Right atrium auricular region (tissue), 2 donors: Measurements from ENCODE around the gene SLC7A6OS. TPM values are rescaled to one million over a fixed set of nuclear protein-coding genes. Genes with fewer than 3 reads are reported as not detected.

Experiments
- DNase-seq: peaks from one replicate; pipeline ENCODE4 v3.0.0-alpha.2; 2019; ENCODE audit warnings: low spot score
- H3K27ac ChIP-seq, 2 donors: fragments of 200-600 bp; sonication (generic); 1 replicate in 1 of 2; 2 replicates in 1 of 2; pipeline ENCODE4 v1.5.1; 2016 to 2019
- H3K27me3 ChIP-seq, 2 donors: fragments of 200-600 bp; sonication (generic); one replicate each; pipeline versions ENCODE4 v1.5.1 to v1.6.0; 2017 to 2019
- H3K36me3 ChIP-seq: fragments of 200-600 bp; sonication (generic); one replicate; pipeline ENCODE4 v1.5.1; 2016
- H3K4me1 ChIP-seq, 2 donors: fragments of 200-600 bp; sonication (generic); one replicate each; pipeline versions ENCODE4 v1.5.1 to v1.6.0; 2017 to 2019
- H3K4me3 ChIP-seq, 2 donors: fragments of 200-600 bp; sonication (generic); 1 replicate in 1 of 2; 2 replicates in 1 of 2; pipeline ENCODE4 v1.5.1; 2017 to 2019; ENCODE audit warnings: mild to moderate bottlenecking in 1 of 2, moderate library complexity in 1 of 2
- H3K9me3 ChIP-seq, 2 donors: fragments of 200-600 bp; sonication (generic); one replicate each; pipeline ENCODE4 v1.5.1; 2019
- CTCF ChIP-seq, 2 donors: fragments of 200-600 bp; sonication (generic); IDR thresholded peaks; one replicate each; pipeline ENCODE4 v1.5.1; 2019; ENCODE audit warnings: antibody characterized with exemption in 2 of 2
- total RNA-seq, 2 donors: library from RNA; depleted of rRNA; stranded (reverse); fragments of >200 nt; gene quantifications; one replicate each; pipeline ENCODE4 v1.1.0, GENCODE V29; 2016

The SLC7A6OS gene
- total RNA-seq, 2 donors from 2014 or later: 6.8 to 8.6 TPM

- DNase-seq: no peak
- Histone ChIP-seq H3K4me3 (no peak overlapping the region), H3K27me3 (no peaks in the 10 kb centered on the region), H3K4me1 (peaks cover 0 to 26% of the 10 kb centered on the region in 2 donors), H3K36me3 (peaks cover 41% of the 10 kb centered on the region), H3K27ac (peak overlapping the region; percentile 75 to 80), H3K9me3 (no peaks in the 10 kb centered on the region)
- TF ChIP-seq CTCF (IDR thresholded peaks at IDR 0.05): no peak
These were observed 51.5 kb downstream of the SLC7A6OS start for GRCh38 chr16:68259007-68259825.

GRCh38 chr16:68257906-68258800, 52.6 kb downstream of the SLC7A6OS start:
- Histone ChIP-seq H3K36me3 (peaks cover 51% of the 10 kb centered on the region), H3K27me3 (no peaks in the 10 kb centered on the region), H3K27ac (peak overlapping the region; percentile 75 to 80), H3K4me1 (peaks cover 0 to 22% of the 10 kb centered on the region in 2 donors), H3K9me3 (no peaks in the 10 kb centered on the region), H3K4me3 (no peak overlapping the region)
- TF ChIP-seq CTCF (IDR thresholded peaks at IDR 0.05): no peak
- no peak for DNase-seq

GRCh38 chr16:68257251-68257905, 53.4 kb downstream of the SLC7A6OS start:
- no peak for TF ChIP-seq CTCF (IDR thresholded peaks at IDR 0.05)
- DNase-seq: no peak
- Histone ChIP-seq H3K36me3 (peaks cover 56% of the 10 kb centered on the region), H3K4me1 (peaks cover 0 to 30% of the 10 kb centered on the region in 2 donors), H3K27ac (peak overlapping the region; percentile 75 to 80), H3K4me3 (no peak overlapping the region), H3K9me3 (no peaks in the 10 kb centered on the region), H3K27me3 (no peaks in the 10 kb centered on the region)

GRCh38 chr16:68255712-68256111, 55.0 kb downstream of the SLC7A6OS start:
- H3K27ac ChIP-seq: peak overlapping the region; percentile 89 to 94
- no peak for TF ChIP-seq CTCF (IDR thresholded peaks at IDR 0.05)
- no peaks in the 10 kb centered on the region for H3K27me3 ChIP-seq
- no peak overlapping the region for H3K4me3 ChIP-seq
- H3K4me1 ChIP-seq: peaks cover 0 to 32% of the 10 kb centered on the region in 2 donors
- peaks cover 57% of the 10 kb centered on the region for H3K36me3 ChIP-seq
- no peak for DNase-seq
- no peaks in the 10 kb centered on the region for H3K9me3 ChIP-seq

GRCh38 chr16:68253721-68254120, 57.0 kb downstream of the SLC7A6OS start:
- H3K9me3 ChIP-seq: no peaks in the 10 kb centered on the region
- peak overlapping the region; percentile 89 to 94 for H3K27ac ChIP-seq
- no peak overlapping the region for H3K4me3 ChIP-seq
- TF ChIP-seq CTCF (IDR thresholded peaks at IDR 0.05): no peak
- peaks cover 52% of the 10 kb centered on the region for H3K36me3 ChIP-seq
- DNase-seq: no peak
- peaks cover 0 to 43% of the 10 kb centered on the region in 2 donors for H3K4me1 ChIP-seq
- no peaks in the 10 kb centered on the region for H3K27me3 ChIP-seq
